GM19023 (cell line): ENCODE data around the gene CCR2.
"Not testable (repeated sequence)": the region's sequence is repeated elsewhere in the genome, so short reads cannot be mapped to it uniquely, and the experiment has no call there.

Experiments used
- ATAC-seq: cut with Tn5 transposase; IDR thresholded peaks from one replicate; pipeline ENCODE4 v1.9.1; 2021; ENCODE audit warnings: mild to moderate bottlenecking, moderate library complexity; ENCODE audit not compliant: unreplicated experiment

CCR2 gene

GRCh38 chr3:46353647-46354410, at the start of gene CCR2:
Gene CCR2, plus strand, starts transcription at chr3:46354111. Its CDS starts 3,417 bp downstream, at chr3:46357528.
- no peak for ATAC-seq

GRCh38 chr3:46304739-46305138, 49.2 kb upstream of the CCR2 start:
- ATAC-seq, result no peak

GRCh38 chr3:46312991-46313390, 40.9 kb upstream of the CCR2 start:
- no peak for ATAC-seq

- ATAC-seq, result no peak
Observed at GRCh38 chr3:46314517-46314916, 39.4 kb upstream of the CCR2 start.

- ATAC-seq, result no peak
Observed at GRCh38 chr3:46316206-46316605, 37.7 kb upstream of the CCR2 start.

- no peak for ATAC-seq
Observed at GRCh38 chr3:46318207-46318927, 35.5 kb upstream of the CCR2 start.

- ATAC-seq, result no peak
Observed at GRCh38 chr3:46321461-46322104, 32.3 kb upstream of the CCR2 start.

GRCh38 chr3:46324036-46324435, 29.9 kb upstream of the CCR2 start:
- no peak for ATAC-seq

GRCh38 chr3:46325645-46326300, 28.1 kb upstream of the CCR2 start:
- no peak for ATAC-seq

GRCh38 chr3:46330676-46331075, 23.2 kb upstream of the CCR2 start:
- not testable (repeated sequence) for ATAC-seq

- no peak for ATAC-seq
Observed at GRCh38 chr3:46334741-46335478, 19.0 kb upstream of the CCR2 start.

GRCh38 chr3:46335541-46335940, 18.4 kb upstream of the CCR2 start:
- no peak for ATAC-seq

- no peak for ATAC-seq
Observed at GRCh38 chr3:46337911-46338310, 16.0 kb upstream of the CCR2 start.

- ATAC-seq, result no peak
Observed at GRCh38 chr3:46338840-46339239, 15.1 kb upstream of the CCR2 start.

- no peak for ATAC-seq
Observed at GRCh38 chr3:46344476-46344875, 9.4 kb upstream of the CCR2 start.

GRCh38 chr3:46348823-46349482, 5.0 kb upstream of the CCR2 start:
- ATAC-seq, result no peak

GRCh38 chr3:46349484-46350261, 4.2 kb upstream of the CCR2 start:
- no peak for ATAC-seq

- no peak for ATAC-seq
Observed at GRCh38 chr3:46350262-46350565, 3.7 kb upstream of the CCR2 start.

- no peak for ATAC-seq
Observed at GRCh38 chr3:46351646-46352045, 2.3 kb upstream of the CCR2 start.

- ATAC-seq, result no peak
Observed at GRCh38 chr3:46353090-46353489, 821 bp upstream of the CCR2 start.
